Neural progenitor cell (in vitro differentiated cells): Measurements from ENCODE around the gene VPS13D. TPM values are rescaled to one million over a fixed set of nuclear protein-coding genes. Genes with fewer than 3 reads are reported as not detected.

ENCODE experiments used
- DNase-seq: peaks from one replicate; pipeline ENCODE4 v3.0.0-alpha.2; 2016; ENCODE audit warnings: low spot score
- H2AFZ ChIP-seq: fragments of 200-600 bp; sonication (generic); replicated peaks from 2 replicates; pipeline ENCODE4 v1.6.1; 2016; ENCODE audit warnings: antibody characterized with exemption
- H3F3A ChIP-seq: fragments of 200-600 bp; sonication (generic); 2 replicates; pipeline ENCODE4 v1.6.1; 2016; ENCODE audit warnings: antibody characterized with exemption, low read depth
- H3K27ac ChIP-seq: fragments of 200-600 bp; sonication (generic); 2 replicates; pipeline ENCODE4 v1.5.1; 2016; ENCODE audit warnings: mild to moderate bottlenecking
- H3K27me3 ChIP-seq: fragments of 200-600 bp; sonication (generic); 2 replicates; pipeline ENCODE4 v1.6.1; 2016; ENCODE audit warnings: mild to moderate bottlenecking, moderate library complexity
- H3K36me3 ChIP-seq: fragments of 200-600 bp; sonication (generic); 2 replicates; pipeline ENCODE4 v1.5.1; 2016
- H3K4me1 ChIP-seq: fragments of 200-600 bp; sonication (generic); 2 replicates; pipeline ENCODE4 v1.6.1; 2016; ENCODE audit warnings: mixed run types
- H3K4me2 ChIP-seq: fragments of 200-600 bp; sonication (generic); 2 replicates; pipeline ENCODE4 v1.6.1; 2016
- H3K4me3 ChIP-seq: fragments of 200-600 bp; sonication (generic); 2 replicates; pipeline ENCODE4 v1.5.1; 2016
- H3K79me2 ChIP-seq: fragments of 200-600 bp; sonication (generic); 2 replicates; pipeline ENCODE4 v1.6.1; 2016; ENCODE audit warnings: low read depth
- H3K9ac ChIP-seq: fragments of 200-600 bp; sonication (generic); 2 replicates; pipeline ENCODE4 v1.6.1; 2016
- H3K9me3 ChIP-seq: fragments of 200-600 bp; sonication (generic); 2 replicates; pipeline ENCODE4 v1.5.1; 2016; ENCODE audit warnings: low read depth
- H4K20me1 ChIP-seq: fragments of 200-600 bp; sonication (generic); 2 replicates; pipeline ENCODE4 v1.6.1; 2016; ENCODE audit warnings: low read depth
- H3K27ac Mint-ChIP-seq: 3 replicates; pipeline ENCODE4 v1.8.0; 2021; ENCODE audit warnings: mixed read lengths
- H3K27me3 Mint-ChIP-seq: 2 replicates; pipeline ENCODE4 v1.8.0; 2022; ENCODE audit warnings: low read depth, mild to moderate bottlenecking, inconsistent platforms, moderate library complexity, mixed read lengths; ENCODE audit not compliant: insufficient read depth
- H3K36me3 Mint-ChIP-seq: 3 replicates; pipeline ENCODE4 v1.8.0; 2021; ENCODE audit warnings: mixed read lengths
- H3K4me1 Mint-ChIP-seq: 3 replicates; pipeline ENCODE4 v1.8.0; 2021; ENCODE audit warnings: mixed read lengths
- H3K4me3 Mint-ChIP-seq: 3 replicates; pipeline ENCODE4 v1.8.0; 2021; ENCODE audit warnings: mild to moderate bottlenecking, moderate library complexity, mixed read lengths
- H3K9me3 Mint-ChIP-seq: 3 replicates; pipeline ENCODE4 v1.8.0; 2020; ENCODE audit warnings: mixed read lengths
- EZH2 ChIP-seq: fragments of 200-600 bp; sonication (generic); IDR thresholded peaks from 2 replicates; pipeline ENCODE4 v1.6.1; 2017; ENCODE audit warnings: antibody characterized with exemption, mild to moderate bottlenecking, moderate library complexity
- EZH2phosphoT487 ChIP-seq: fragments of 200-600 bp; sonication (generic); IDR thresholded peaks from 2 replicates; pipeline ENCODE4 v1.6.1; 2017; ENCODE audit warnings: antibody characterized with exemption
- total RNA-seq: library from RNA; depleted of rRNA; stranded (reverse); fragments of >200 nt; gene quantifications from 2 replicates; pipeline ENCODE4 v1.2.3, GENCODE V29; 2015; ENCODE audit warnings: low replicate concordance
- TF ChIP-seq, protein P1 (sequence below): fragments of 200-600 bp; sonication (generic); IDR thresholded peaks from 2 replicates; pipeline ENCODE4 v1.5.1; 2017; ENCODE audit warnings: antibody characterized with exemption, mild to moderate bottlenecking

Gene VPS13D
- total RNA-seq, 1 donor from 2014 or later: 16.4 TPM

DNA sequence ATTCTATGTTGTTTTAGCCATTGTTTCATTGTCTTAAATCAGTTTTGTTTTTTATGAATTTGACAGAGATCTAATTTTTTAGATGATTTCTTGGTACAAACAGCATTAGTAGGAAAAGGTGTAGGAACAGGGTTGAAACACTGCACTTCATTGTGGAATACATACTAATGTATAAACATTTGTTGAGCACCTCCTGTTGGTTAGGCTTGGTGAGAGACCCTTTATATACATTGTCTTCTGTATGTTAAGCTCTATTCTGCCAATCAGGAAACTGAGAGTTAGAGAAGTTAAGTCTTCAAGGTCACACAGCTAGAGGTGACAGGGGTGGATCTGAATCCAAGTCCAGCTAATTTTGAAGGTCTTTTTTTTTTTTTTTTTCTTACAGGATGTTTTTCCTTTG, 192.7 kb downstream of the VPS13D start:
- no peak for TF ChIP-seq EZH2phosphoT487
- TF ChIP-seq, protein P1, sequence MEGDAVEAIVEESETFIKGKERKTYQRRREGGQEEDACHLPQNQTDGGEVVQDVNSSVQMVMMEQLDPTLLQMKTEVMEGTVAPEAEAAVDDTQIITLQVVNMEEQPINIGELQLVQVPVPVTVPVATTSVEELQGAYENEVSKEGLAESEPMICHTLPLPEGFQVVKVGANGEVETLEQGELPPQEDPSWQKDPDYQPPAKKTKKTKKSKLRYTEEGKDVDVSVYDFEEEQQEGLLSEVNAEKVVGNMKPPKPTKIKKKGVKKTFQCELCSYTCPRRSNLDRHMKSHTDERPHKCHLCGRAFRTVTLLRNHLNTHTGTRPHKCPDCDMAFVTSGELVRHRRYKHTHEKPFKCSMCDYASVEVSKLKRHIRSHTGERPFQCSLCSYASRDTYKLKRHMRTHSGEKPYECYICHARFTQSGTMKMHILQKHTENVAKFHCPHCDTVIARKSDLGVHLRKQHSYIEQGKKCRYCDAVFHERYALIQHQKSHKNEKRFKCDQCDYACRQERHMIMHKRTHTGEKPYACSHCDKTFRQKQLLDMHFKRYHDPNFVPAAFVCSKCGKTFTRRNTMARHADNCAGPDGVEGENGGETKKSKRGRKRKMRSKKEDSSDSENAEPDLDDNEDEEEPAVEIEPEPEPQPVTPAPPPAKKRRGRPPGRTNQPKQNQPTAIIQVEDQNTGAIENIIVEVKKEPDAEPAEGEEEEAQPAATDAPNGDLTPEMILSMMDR: peak; percentile 10
- Histone ChIP-seq H4K20me1 (no peaks in the 10 kb centered on the region), H3K4me1 (no peaks in the 10 kb centered on the region), H2AFZ (no peak overlapping the region), H3K9ac (no peak overlapping the region), H3K9me3 (no peaks in the 10 kb centered on the region), H3K79me2 (no peaks in the 10 kb centered on the region), H3K4me3 (no peak overlapping the region), H3K27ac (no peak overlapping the region), H3K27me3 (no peaks in the 10 kb centered on the region), H3F3A (no peaks in the 10 kb centered on the region), H3K4me2 (no peak overlapping the region), H3K36me3 (peaks cover 3% of the 10 kb centered on the region)
- Mint-ChIP-seq H3K4me1 (peaks cover 8% of the 10 kb centered on the region), H3K27ac (no peak overlapping the region), H3K9me3 (no peaks in the 10 kb centered on the region), H3K4me3 (no peak overlapping the region), H3K27me3 (peaks cover 6% of the 10 kb centered on the region), H3K36me3 (peaks cover 8% of the 10 kb centered on the region)
- DNase-seq: no peak

GRCh38 chr1:12424087-12424529, 194.3 kb downstream of the VPS13D start:
- DNase-seq: no peak
- Histone ChIP-seq H3K9ac (no peak overlapping the region), H3K9me3 (no peaks in the 10 kb centered on the region), H4K20me1 (no peaks in the 10 kb centered on the region), H3K79me2 (no peaks in the 10 kb centered on the region), H3K4me3 (no peak overlapping the region), H3F3A (no peaks in the 10 kb centered on the region), H2AFZ (no peak overlapping the region), H3K36me3 (peaks cover 3% of the 10 kb centered on the region), H3K4me2 (no peak overlapping the region), H3K4me1 (peaks cover 9% of the 10 kb centered on the region), H3K27ac (no peak overlapping the region), H3K27me3 (no peaks in the 10 kb centered on the region)
- Mint-ChIP-seq H3K27ac (no peak overlapping the region), H3K36me3 (peaks cover 4% of the 10 kb centered on the region), H3K9me3 (no peaks in the 10 kb centered on the region), H3K27me3 (peaks cover 6% of the 10 kb centered on the region), H3K4me3 (no peak overlapping the region), H3K4me1 (peaks cover 6% of the 10 kb centered on the region)
- TF ChIP-seq EZH2phosphoT487 (no peak), EZH2 (no peak)
- TF ChIP-seq, protein P1: no peak

GRCh38 chr1:12424793-12425192, 195.0 kb downstream of the VPS13D start:
- no peaks in the 10 kb centered on the region for H3K9me3 ChIP-seq
- H3K4me3 Mint-ChIP-seq: no peak overlapping the region
- H3K4me1 ChIP-seq: peaks cover 9% of the 10 kb centered on the region
- no peak overlapping the region for H3K9ac ChIP-seq
- H2AFZ ChIP-seq: no peak overlapping the region
- no peaks in the 10 kb centered on the region for H3K27me3 ChIP-seq
- no peaks in the 10 kb centered on the region for H3K79me2 ChIP-seq
- H3K27ac ChIP-seq: no peak overlapping the region
- H4K20me1 ChIP-seq: no peaks in the 10 kb centered on the region
- H3K27me3 Mint-ChIP-seq: peaks cover 6% of the 10 kb centered on the region
- TF ChIP-seq EZH2phosphoT487: no peak
- TF ChIP-seq, protein P1: no peak
- no peak for TF ChIP-seq EZH2
- no peak overlapping the region for H3K27ac Mint-ChIP-seq
- H3K36me3 ChIP-seq: peaks cover 1% of the 10 kb centered on the region
- no peaks in the 10 kb centered on the region for H3F3A ChIP-seq
- H3K4me3 ChIP-seq: no peak overlapping the region
- no peaks in the 10 kb centered on the region for H3K9me3 Mint-ChIP-seq
- H3K4me1 Mint-ChIP-seq: peaks cover 6% of the 10 kb centered on the region
- DNase-seq: no peak
- H3K4me2 ChIP-seq: no peak overlapping the region
- peaks cover 4% of the 10 kb centered on the region for H3K36me3 Mint-ChIP-seq
